Ovary (tissue), 3 donors: Measurements from ENCODE around the gene FAM9A.
"Not testable (repeated sequence)": the region's sequence is repeated elsewhere in the genome, so short reads cannot be mapped to it uniquely, and the experiment has no call there.

ENCODE experiments used
- EP300 ChIP-seq: sonication (generic); formaldehyde crosslinking; IDR thresholded peaks from one replicate; pipeline ENCODE4 v1.6.1; 2017; ENCODE audit warnings: antibody characterized with exemption
- POLR2A ChIP-seq: fragments of 450-650 bp; IDR thresholded peaks from one replicate; pipeline ENCODE4 v1.6.1; 2017; ENCODE audit warnings: antibody characterized with exemption, mild to moderate bottlenecking, moderate library complexity
- TF ChIP-seq, protein P1 (sequence below), 3 donors: fragments of 450-650 bp in 2 of 3; fragments of 200-600 bp in 1 of 3; IDR thresholded peaks; one replicate each; pipeline versions ENCODE4 v1.5.1 to v1.8.0; 2016 to 2022; ENCODE audit warnings: antibody characterized with exemption in 3 of 3, mild to moderate bottlenecking in 1 of 3
- donor health status: DM: no; HTN: no; CAD: no.

DNA sequence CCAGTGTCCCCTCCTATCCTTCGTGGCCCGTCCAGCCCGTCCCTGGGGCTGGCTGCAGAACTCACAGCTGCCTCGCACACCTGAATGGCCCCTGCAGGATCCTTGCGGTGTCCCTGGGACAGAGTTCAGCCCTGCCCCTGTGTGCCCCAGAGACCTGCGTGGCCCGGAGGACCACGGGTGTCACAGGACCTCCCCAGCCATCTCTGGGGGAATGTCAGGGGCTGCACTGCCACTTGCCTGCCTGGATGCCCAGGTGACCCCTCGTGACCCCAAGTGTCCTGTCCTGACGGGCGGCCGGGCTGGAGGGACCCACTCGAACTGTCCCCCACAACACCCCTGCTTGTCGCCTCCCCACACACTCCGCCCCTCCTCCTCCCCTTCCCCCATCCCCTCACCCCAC lies 832 bp downstream of the FAM9A start:
- TF ChIP-seq POLR2A, EP300: not testable (repeated sequence)
- TF ChIP-seq, protein P1, sequence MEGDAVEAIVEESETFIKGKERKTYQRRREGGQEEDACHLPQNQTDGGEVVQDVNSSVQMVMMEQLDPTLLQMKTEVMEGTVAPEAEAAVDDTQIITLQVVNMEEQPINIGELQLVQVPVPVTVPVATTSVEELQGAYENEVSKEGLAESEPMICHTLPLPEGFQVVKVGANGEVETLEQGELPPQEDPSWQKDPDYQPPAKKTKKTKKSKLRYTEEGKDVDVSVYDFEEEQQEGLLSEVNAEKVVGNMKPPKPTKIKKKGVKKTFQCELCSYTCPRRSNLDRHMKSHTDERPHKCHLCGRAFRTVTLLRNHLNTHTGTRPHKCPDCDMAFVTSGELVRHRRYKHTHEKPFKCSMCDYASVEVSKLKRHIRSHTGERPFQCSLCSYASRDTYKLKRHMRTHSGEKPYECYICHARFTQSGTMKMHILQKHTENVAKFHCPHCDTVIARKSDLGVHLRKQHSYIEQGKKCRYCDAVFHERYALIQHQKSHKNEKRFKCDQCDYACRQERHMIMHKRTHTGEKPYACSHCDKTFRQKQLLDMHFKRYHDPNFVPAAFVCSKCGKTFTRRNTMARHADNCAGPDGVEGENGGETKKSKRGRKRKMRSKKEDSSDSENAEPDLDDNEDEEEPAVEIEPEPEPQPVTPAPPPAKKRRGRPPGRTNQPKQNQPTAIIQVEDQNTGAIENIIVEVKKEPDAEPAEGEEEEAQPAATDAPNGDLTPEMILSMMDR (IDR thresholded peaks at IDR 0.05), result not testable (repeated sequence)
